ENCODE data around the gene ZSWIM1. TPM values are rescaled to one million over a fixed set of nuclear protein-coding genes. Genes with fewer than 3 reads are reported as not detected.
A peak's percentile ranks its signal among the peaks of the same experiment; 100 is the strongest.

The ZSWIM1 gene
- total and polyA plus RNA-seq, 2 of the 13 experiments (the other 11 are each of a cell fraction or from before 2014, with no cell fraction given): 9.5 to 11.7 TPM

DNA sequence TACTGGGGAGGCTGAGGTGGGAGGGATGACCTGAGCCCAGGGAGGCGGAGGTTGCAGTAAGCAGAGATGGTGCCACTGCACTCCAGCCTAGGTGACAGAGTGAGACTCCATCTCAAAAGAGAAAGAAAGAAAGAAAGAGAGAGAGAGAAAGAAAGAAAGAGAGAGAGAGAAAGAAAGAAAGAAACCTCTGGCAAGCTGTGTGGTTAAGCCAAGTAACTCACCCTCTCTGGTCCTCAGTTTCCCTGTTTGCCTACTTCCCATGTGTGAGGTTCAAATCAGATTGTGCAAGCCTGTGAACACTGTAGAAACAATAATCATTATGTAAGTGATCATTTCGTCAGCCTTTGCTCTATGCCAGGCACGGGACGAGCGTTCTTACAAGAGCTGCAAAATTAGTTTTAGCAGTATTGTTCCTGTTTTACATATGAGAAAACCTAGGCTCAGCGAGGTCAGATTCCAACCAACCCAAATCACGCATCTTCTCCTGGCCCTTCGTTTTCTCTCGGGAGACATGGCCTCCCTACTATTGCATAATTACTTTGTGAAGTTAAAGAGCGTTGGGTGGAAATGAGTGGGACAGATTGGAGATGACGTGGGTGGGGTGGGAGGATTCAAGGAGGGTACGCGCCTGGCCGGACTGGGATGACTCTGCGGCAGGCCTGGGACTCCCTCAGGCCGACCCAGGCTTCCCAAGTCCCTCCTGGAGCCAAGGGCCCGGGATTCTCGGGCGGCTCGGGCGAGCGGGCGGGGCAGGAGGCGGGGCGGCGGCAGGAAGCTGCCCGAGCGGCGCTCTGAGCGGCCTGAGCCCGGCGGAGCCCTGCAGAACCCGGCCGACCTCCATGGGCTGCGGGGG is 47.8 kb upstream of the ZSWIM1 start, which contains the start of gene SNX21 (continued):
- no peak for TF ChIP-seq MZF1 (CRISPR knock-in tag; IDR thresholded peaks at IDR 0.05; ENCODE audit: borderline replicate concordance)
- TF ChIP-seq SPEN (CRISPR knock-in tag; IDR thresholded peaks at IDR 0.05; ENCODE audit: low read depth): peak; percentile 84
- no peak; the same call in 1 of the 2 replicates for TF ChIP-seq KAT7 (CRISPR knock-in tag; IDR thresholded peaks at IDR 0.05; ENCODE audit: borderline replicate concordance)
- TF ChIP-seq DPF2 (CRISPR knock-in tag; IDR thresholded peaks at IDR 0.05; ENCODE audit: borderline replicate concordance, low read depth): no peak; the same call in 1 of the 2 replicates
- no peak for TF ChIP-seq CBX2 (IDR thresholded peaks at IDR 0.05; ENCODE audit: low read depth, low read length)
- no peak for TF ChIP-seq CBX2 (CRISPR knock-in tag; IDR thresholded peaks at IDR 0.05; ENCODE audit: low read depth)
- 0 out of 2 replicates have a peak, but pooled peaks have one; percentile 26 for TF ChIP-seq ZNF839 (CRISPR knock-in tag; IDR thresholded peaks at IDR 0.05; ENCODE audit: borderline replicate concordance)
- TF ChIP-seq ELF3 (CRISPR knock-in tag; IDR thresholded peaks at IDR 0.05): no peak; the same call in 1 of the 2 replicates
- peak; percentile 61 for TF ChIP-seq PTBP1 (IDR thresholded peaks at IDR 0.05; ENCODE audit: low read depth, low read length, poor library complexity, severe bottlenecking)
- no peak; the same call in 1 of the 2 replicates for TF ChIP-seq ZNF563 (CRISPR knock-in tag; IDR thresholded peaks at IDR 0.05)
- TF ChIP-seq ZNF383 (CRISPR knock-in tag; IDR thresholded peaks at IDR 0.05; ENCODE audit: borderline replicate concordance): peak; percentile 35; the same call in 1 of the 2 replicates
- TF ChIP-seq MTA1 (CRISPR knock-in tag; IDR thresholded peaks at IDR 0.05; ENCODE audit: borderline replicate concordance): peak; percentile 56; the same call in 1 of the 2 replicates
- TF ChIP-seq ZSCAN9 (CRISPR knock-in tag; IDR thresholded peaks at IDR 0.05; ENCODE audit: borderline replicate concordance): no peak
- peak; percentile 77; the same call in 1 of the 2 replicates for TF ChIP-seq ZNF784 (CRISPR knock-in tag; IDR thresholded peaks at IDR 0.05; ENCODE audit: borderline replicate concordance)
- TF ChIP-seq, protein P1, sequence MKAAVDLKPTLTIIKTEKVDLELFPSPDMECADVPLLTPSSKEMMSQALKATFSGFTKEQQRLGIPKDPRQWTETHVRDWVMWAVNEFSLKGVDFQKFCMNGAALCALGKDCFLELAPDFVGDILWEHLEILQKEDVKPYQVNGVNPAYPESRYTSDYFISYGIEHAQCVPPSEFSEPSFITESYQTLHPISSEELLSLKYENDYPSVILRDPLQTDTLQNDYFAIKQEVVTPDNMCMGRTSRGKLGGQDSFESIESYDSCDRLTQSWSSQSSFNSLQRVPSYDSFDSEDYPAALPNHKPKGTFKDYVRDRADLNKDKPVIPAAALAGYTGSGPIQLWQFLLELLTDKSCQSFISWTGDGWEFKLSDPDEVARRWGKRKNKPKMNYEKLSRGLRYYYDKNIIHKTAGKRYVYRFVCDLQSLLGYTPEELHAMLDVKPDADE (CRISPR knock-in tag; IDR thresholded peaks at IDR 0.05): no peak
- peak; percentile 21; the same call in 1 of the 2 replicates for TF ChIP-seq MLX (CRISPR knock-in tag; IDR thresholded peaks at IDR 0.05)
- TF ChIP-seq NFKB2 (CRISPR knock-in tag; IDR thresholded peaks at IDR 0.05; ENCODE audit: borderline replicate concordance): no peak; the same call in 1 of the 2 replicates
- peak; percentile 36; the same call in 1 of the 2 replicates for TF ChIP-seq ZNF34 (CRISPR knock-in tag; IDR thresholded peaks at IDR 0.05; ENCODE audit: borderline replicate concordance)
- TF ChIP-seq ZNF768 (CRISPR knock-in tag; IDR thresholded peaks at IDR 0.05): peak; percentile 90
- peak; percentile 77 for TF ChIP-seq PHF20 (CRISPR knock-in tag; IDR thresholded peaks at IDR 0.05)
- no peak for TF ChIP-seq STAT5B (CRISPR knock-in tag; IDR thresholded peaks at IDR 0.05)
- peak; percentile 16; the same call in 1 of the 2 replicates for TF ChIP-seq ZNF609 (CRISPR knock-in tag; IDR thresholded peaks at IDR 0.05; ENCODE audit: borderline replicate concordance)
